HG03064 (cell line): Measurements from ENCODE around the gene SMG7.
A peak's percentile ranks its signal among the peaks of the same experiment; 100 is the strongest.

ENCODE experiments used
- ATAC-seq: cut with Tn5 transposase; IDR thresholded peaks from one replicate; pipeline ENCODE4 v1.9.1; 2021; ENCODE audit warnings: low read depth; ENCODE audit not compliant: unreplicated experiment

SMG7 gene

GRCh38 chr1:183470147-183470960 lies 1.9 kb upstream of the SMG7 start:
- ATAC-seq = peak; percentile 36

- ATAC-seq = peak; percentile 26
Observed at GRCh38 chr1:183470961-183471742, 1.1 kb upstream of the SMG7 start.

- peak; percentile 35 for ATAC-seq
Observed at GRCh38 chr1:183471743-183472487, 384 bp upstream of the SMG7 start.

- ATAC-seq = no peak
Observed at GRCh38 chr1:183473217-183473536, 878 bp downstream of the SMG7 start.

GRCh38 chr1:183476081-183476480 lies 3.8 kb downstream of the SMG7 start:
- no peak for ATAC-seq

- ATAC-seq = peak; percentile 50
Observed at GRCh38 chr1:183477986-183478781, 5.9 kb downstream of the SMG7 start.

- peak; percentile 39 for ATAC-seq
Observed at GRCh38 chr1:183480971-183481441, 8.7 kb downstream of the SMG7 start.

GRCh38 chr1:183483224-183483623 lies 10.9 kb downstream of the SMG7 start:
- no peak for ATAC-seq

- no peak for ATAC-seq
Observed at GRCh38 chr1:183484254-183484653, 12.0 kb downstream of the SMG7 start.

- no peak for ATAC-seq
Observed at GRCh38 chr1:183484851-183485250, 12.6 kb downstream of the SMG7 start.

- no peak for ATAC-seq
Observed at GRCh38 chr1:183487674-183488442, 15.6 kb downstream of the SMG7 start.

- ATAC-seq = no peak
Observed at GRCh38 chr1:183490932-183491331, 18.6 kb downstream of the SMG7 start.

GRCh38 chr1:183493540-183494245 lies 21.4 kb downstream of the SMG7 start:
- ATAC-seq = no peak

GRCh38 chr1:183495420-183495819 lies 23.1 kb downstream of the SMG7 start:
- ATAC-seq = no peak

- no peak for ATAC-seq
Observed at GRCh38 chr1:183497218-183497617, 24.9 kb downstream of the SMG7 start.

GRCh38 chr1:183498342-183498991 lies 26.2 kb downstream of the SMG7 start:
- no peak for ATAC-seq

GRCh38 chr1:183505454-183506089 lies 33.3 kb downstream of the SMG7 start:
- ATAC-seq = no peak

GRCh38 chr1:183506561-183506960 lies 34.3 kb downstream of the SMG7 start:
- no peak for ATAC-seq
